GM12872 (cell line): ENCODE measurements around the gene FLAD1.

Experiments
- TF ChIP-seq, protein P1 (sequence below): IDR thresholded peaks from 3 replicates; pipeline ENCODE4 v1.5.1; 2011; ENCODE audit warnings: low read depth, mild to moderate bottlenecking, low read length, moderate library complexity; ENCODE audit not compliant: insufficient read depth

The FLAD1 gene

DNA sequence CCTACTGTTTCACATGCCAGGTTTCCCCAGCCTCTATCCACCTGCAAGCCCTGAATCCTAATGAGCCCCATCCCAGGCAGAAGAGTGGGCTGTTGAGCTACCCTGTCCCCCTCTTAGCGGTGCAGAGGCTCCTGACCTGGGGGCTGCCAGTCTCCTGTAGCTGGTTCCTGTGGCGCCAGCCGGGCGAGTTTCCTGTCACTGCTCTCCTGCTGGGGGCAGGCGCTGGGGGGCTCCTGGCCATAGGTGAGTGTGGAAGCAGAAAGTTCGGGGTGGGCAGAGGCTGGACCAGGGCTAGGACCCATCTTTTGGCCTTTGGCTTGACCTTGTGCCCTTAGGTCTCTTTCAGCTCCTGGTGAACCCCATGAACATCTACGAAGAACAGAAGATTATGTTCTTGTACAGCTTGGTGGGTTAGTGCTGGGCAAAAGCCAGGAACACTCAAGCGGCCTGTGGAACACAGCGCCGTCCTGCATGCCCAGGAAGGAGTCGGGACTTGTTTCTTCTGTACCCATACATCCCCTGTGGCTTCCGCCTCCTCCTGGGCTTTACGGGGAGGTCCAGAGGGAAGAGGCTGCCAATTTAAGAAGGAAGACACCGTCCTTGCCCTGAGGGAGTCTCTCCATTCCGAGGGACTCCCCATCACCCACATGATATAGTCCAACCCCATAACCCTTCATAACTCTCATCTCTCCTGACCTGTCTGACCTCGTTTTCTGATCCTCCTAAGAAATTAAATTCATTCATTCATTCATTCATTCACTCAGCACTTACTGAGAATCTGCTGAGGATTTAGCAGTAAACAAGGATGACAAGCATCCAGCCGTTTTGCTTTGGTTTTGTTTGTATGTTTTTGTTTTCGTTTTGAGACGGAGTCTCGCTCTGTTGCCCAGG is 51.4 kb downstream of the FLAD1 start:
- TF ChIP-seq, protein P1, sequence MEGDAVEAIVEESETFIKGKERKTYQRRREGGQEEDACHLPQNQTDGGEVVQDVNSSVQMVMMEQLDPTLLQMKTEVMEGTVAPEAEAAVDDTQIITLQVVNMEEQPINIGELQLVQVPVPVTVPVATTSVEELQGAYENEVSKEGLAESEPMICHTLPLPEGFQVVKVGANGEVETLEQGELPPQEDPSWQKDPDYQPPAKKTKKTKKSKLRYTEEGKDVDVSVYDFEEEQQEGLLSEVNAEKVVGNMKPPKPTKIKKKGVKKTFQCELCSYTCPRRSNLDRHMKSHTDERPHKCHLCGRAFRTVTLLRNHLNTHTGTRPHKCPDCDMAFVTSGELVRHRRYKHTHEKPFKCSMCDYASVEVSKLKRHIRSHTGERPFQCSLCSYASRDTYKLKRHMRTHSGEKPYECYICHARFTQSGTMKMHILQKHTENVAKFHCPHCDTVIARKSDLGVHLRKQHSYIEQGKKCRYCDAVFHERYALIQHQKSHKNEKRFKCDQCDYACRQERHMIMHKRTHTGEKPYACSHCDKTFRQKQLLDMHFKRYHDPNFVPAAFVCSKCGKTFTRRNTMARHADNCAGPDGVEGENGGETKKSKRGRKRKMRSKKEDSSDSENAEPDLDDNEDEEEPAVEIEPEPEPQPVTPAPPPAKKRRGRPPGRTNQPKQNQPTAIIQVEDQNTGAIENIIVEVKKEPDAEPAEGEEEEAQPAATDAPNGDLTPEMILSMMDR = no peak

DNA sequence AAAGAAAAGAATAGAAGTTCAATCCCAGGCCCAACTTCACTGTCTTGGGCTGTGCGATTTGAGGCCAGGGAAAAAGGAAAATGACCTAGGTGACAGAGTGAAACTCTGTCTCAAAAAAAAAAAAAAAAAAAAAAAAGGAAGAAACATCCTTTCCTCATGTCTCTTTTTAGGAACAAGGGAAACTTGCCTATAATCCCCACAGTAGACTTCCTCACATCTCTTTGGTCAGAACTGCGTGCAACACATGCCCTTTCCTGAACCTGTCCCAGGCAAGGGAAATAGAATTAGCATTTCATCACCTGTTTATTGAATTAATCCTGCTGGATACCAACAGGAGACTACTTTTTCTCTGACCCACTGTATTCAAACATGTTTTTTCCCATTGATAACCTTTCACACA is 52.8 kb downstream of the FLAD1 start:
- TF ChIP-seq, protein P1 = no peak

DNA sequence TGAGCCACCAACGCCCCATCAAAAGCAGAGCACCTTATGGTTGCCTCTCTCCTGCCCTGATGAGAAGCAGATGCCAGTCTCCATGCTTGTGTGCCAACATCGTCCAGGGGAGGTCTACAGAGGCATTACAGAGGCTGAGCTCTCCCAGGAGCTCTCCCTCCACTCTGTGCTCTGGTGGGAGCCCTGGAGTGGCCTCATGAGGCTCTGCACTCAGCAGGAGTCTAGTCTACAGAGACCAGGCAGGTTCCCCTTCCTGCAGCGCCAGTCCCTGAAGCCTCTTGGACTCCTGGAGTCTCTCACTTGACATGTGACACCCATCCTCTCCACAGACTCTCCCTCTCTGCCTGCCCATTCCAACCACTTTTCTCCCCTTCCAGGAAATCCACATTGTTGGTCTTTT is 53.9 kb downstream of the FLAD1 start:
- TF ChIP-seq, protein P1 = no peak

DNA sequence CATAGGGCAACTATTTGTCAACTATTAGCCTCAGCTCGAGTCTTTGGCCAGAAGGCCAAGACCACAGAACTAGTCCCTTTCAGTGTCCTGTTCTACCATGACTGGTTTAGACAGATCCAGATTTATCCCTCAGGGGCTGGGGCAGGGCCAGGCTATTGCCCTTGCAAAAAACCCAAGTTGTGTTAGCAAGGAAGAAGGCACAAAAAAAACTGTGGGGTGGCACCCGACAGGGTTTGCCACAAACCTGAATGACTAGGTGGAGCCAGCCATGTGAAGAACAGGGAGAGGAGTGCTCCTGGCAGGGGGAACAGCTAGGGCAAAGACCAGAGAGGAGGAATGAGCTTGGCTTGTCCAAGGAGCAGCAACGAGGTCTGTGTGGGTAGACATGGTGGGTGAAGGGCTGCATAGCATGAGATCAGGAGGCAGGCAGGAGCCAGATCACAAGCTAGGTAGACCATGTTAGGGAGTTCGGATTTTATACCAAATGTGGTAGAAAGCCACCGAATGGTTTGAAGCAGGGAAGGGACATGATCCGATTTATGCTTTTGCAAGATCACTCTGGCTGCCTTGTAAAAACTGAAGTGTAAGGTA is 54.8 kb downstream of the FLAD1 start:
- TF ChIP-seq, protein P1 = no peak

DNA sequence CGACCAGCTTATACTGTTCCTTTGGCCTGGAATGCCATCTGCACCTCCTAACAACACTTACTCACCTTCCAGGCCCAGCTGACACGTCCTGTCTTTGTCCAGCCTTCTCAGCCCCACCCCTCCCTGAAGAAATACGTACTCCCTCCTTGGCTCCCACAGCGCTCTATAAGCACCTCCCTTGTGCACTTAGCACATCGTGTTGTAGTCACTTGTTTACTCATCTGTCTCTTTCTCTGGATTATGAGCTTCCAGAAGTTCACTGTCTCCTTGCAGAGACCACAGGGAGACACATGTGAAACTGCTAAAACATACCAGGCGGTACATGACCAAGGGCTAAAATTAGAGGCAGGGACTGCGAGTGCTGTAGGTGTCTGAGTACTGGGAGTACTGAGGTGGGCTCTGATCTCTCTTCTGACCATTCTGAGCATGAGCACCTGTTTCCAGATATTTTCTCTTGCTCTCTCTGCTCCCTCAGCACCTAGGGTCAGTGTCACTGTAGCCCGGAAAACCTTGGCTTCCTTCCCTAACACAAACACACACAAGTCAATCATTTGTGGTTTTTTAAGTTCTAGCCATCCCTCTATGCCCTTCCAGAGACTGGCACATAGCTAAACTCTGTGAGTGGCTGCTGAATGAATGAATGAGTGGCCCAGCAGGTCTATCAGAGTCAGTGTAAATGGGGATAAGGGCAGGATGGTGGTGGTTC is 55.6 kb downstream of the FLAD1 start:
- TF ChIP-seq, protein P1 = no peak

DNA sequence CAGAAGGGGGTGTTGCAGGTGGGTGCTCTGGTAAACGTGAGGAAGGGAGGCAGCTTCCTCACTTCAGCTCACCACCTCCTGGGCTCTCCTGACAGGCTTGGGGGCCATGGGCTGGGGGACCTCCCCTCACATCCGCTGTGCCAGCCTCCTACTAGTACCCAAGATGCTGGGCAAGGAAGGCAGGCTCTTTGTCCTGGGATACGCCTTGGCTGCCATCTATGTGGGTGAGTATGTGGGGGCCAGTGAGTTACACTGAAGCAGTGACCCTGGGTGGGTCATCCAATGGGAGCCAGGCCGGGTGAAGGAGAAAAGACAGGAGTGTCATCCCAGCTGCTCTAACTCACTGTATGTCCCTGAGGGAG is 56.1 kb downstream of the FLAD1 start:
- TF ChIP-seq, protein P1 = no peak

DNA sequence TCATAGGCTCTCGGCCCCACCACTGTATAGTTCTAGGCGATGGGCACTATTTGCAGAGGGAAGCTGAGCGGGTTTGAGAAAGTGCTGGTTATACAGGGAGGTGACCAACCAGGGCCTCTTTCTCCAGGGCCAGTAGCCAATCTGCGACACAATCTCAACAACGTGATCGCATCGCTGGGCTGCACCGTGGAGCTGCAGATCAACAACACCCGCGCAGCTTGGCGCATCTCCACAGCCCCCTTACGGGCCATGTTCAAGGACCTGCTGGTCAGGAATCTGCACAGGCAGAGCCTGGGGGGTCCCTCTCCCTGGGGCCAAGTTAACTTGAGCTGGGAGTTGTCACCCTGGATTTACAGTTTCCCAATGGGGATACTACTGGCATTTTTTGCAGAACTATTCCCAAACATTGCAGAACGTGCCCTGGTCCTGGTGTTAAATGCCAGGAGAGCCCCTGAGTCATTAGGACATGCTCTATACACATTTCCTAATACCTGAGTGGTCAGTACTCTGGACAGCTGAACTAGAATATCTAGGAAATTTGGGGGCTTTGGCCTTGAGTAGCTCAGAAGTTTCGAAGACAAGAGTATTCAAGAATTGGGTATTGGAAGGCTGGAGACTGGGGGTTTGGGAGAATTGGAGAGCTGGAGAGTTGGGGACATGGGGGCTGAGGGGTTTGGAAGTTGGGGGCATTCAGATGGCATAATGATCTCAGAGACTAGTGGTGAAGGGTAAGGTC is 57.4 kb downstream of the FLAD1 start:
- TF ChIP-seq, protein P1 = no peak
